ENCODE results near the gene KCNJ14.
A peak's percentile ranks its signal among the peaks of the same experiment; 100 is the strongest.

Gene KCNJ14

GRCh38 chr19:48506138-48506733 is 50.9 kb downstream of the KCNJ14 start:
- Histone ChIP-seq H3K79me2 (ENCODE audit: low read length) (no peaks in the 10 kb centered on the region), H4K20me1 (ENCODE audit: insufficient read depth, low read length) (no peaks in the 10 kb centered on the region), H3K4me2 (ENCODE audit: low read depth, low read length) (no peak overlapping the region), H3K27me3 (replicated peaks; ENCODE audit: insufficient read depth, low read length) (peaks cover 48% of the 10 kb centered on the region), H3K4me1 (ENCODE audit: low read length) (no peaks in the 10 kb centered on the region), H3K4me3 (ENCODE audit: low read length) (no peak overlapping the region), H3K36me3 (replicated peaks; ENCODE audit: insufficient read depth, low read length) (no peaks in the 10 kb centered on the region), H2AFZ (ENCODE audit: low read length) (no peak overlapping the region), H3K9ac (ENCODE audit: low read length) (no peak overlapping the region), H3F3A (ENCODE audit: insufficient read depth, low read length) (no peaks in the 10 kb centered on the region), H3K9me3 (replicated peaks; ENCODE audit: insufficient read depth, low read length) (no peaks in the 10 kb centered on the region), H3K9me2 (replicated peaks; ENCODE audit: insufficient read depth, low read length) (no peaks in the 10 kb centered on the region), H3K27ac (ENCODE audit: low read length) (no peak overlapping the region)
- peak; percentile 69 for DNase-seq
- peak; percentile 47 for TF ChIP-seq CTCF (IDR thresholded peaks at IDR 0.05; ENCODE audit: low read length)
- TF ChIP-seq EZH2phosphoT487 (IDR thresholded peaks at IDR 0.05; ENCODE audit: low read length), result no peak

- TF ChIP-seq EZH2 (optimal IDR thresholded peaks at IDR 0.05; ENCODE audit: low read depth, low read length), result no peak
- Histone ChIP-seq H3K36me3 (replicated peaks; ENCODE audit: insufficient read depth, low read length) (no peaks in the 10 kb centered on the region), H3K9ac (ENCODE audit: low read length) (no peak overlapping the region), H3K9me3 (replicated peaks; ENCODE audit: insufficient read depth, low read length) (no peaks in the 10 kb centered on the region), H2AFZ (ENCODE audit: low read length) (no peak overlapping the region), H3F3A (ENCODE audit: insufficient read depth, low read length) (no peaks in the 10 kb centered on the region), H3K4me3 (ENCODE audit: low read length) (no peak overlapping the region), H4K20me1 (ENCODE audit: insufficient read depth, low read length) (no peaks in the 10 kb centered on the region), H3K79me2 (ENCODE audit: low read length) (no peaks in the 10 kb centered on the region), H3K27ac (ENCODE audit: low read length) (no peak overlapping the region), H3K4me2 (ENCODE audit: low read depth, low read length) (no peak overlapping the region), H3K4me1 (ENCODE audit: low read length) (no peaks in the 10 kb centered on the region), H3K9me2 (replicated peaks; ENCODE audit: insufficient read depth, low read length) (no peaks in the 10 kb centered on the region), H3K27me3 (replicated peaks; ENCODE audit: insufficient read depth, low read length) (peaks cover 60% of the 10 kb centered on the region)
- DNase-seq, result no peak
These were observed 52.6 kb downstream of the KCNJ14 start for GRCh38 chr19:48507911-48508439.

- H3K4me2 ChIP-seq (ENCODE audit: low read depth, low read length), result no peak overlapping the region
- H3K27ac ChIP-seq (ENCODE audit: low read length), result no peak overlapping the region
- no peaks in the 10 kb centered on the region for H4K20me1 ChIP-seq (ENCODE audit: insufficient read depth, low read length)
- H3K9ac ChIP-seq (ENCODE audit: low read length), result no peak overlapping the region
- H3K36me3 ChIP-seq (replicated peaks; ENCODE audit: insufficient read depth, low read length), result no peaks in the 10 kb centered on the region
- H3F3A ChIP-seq (ENCODE audit: insufficient read depth, low read length), result no peaks in the 10 kb centered on the region
- no peaks in the 10 kb centered on the region for H3K79me2 ChIP-seq (ENCODE audit: low read length)
- peaks cover 65% of the 10 kb centered on the region for H3K27me3 ChIP-seq (replicated peaks; ENCODE audit: insufficient read depth, low read length)
- H3K9me2 ChIP-seq (replicated peaks; ENCODE audit: insufficient read depth, low read length), result no peaks in the 10 kb centered on the region
- TF ChIP-seq EZH2phosphoT487 (IDR thresholded peaks at IDR 0.05; ENCODE audit: low read length) (no peak), EZH2 (optimal IDR thresholded peaks at IDR 0.05; ENCODE audit: low read depth, low read length) (no peak)
- H3K9me3 ChIP-seq (replicated peaks; ENCODE audit: insufficient read depth, low read length), result no peaks in the 10 kb centered on the region
- H3K4me1 ChIP-seq (ENCODE audit: low read length), result no peaks in the 10 kb centered on the region
- no peak for DNase-seq
- no peak overlapping the region for H2AFZ ChIP-seq (ENCODE audit: low read length)
- H3K4me3 ChIP-seq (ENCODE audit: low read length), result no peak overlapping the region
These were observed 53.5 kb downstream of the KCNJ14 start for GRCh38 chr19:48508729-48509411.

GRCh38 chr19:48509467-48510194 is 54.3 kb downstream of the KCNJ14 start:
- Histone ChIP-seq H3K4me3 (ENCODE audit: low read length) (no peak overlapping the region), H3K9ac (ENCODE audit: low read length) (no peak overlapping the region), H3K27me3 (replicated peaks; ENCODE audit: insufficient read depth, low read length) (peaks cover 65% of the 10 kb centered on the region), H3F3A (ENCODE audit: insufficient read depth, low read length) (no peaks in the 10 kb centered on the region), H3K36me3 (replicated peaks; ENCODE audit: insufficient read depth, low read length) (no peaks in the 10 kb centered on the region), H3K4me2 (ENCODE audit: low read depth, low read length) (no peak overlapping the region), H3K9me3 (replicated peaks; ENCODE audit: insufficient read depth, low read length) (no peaks in the 10 kb centered on the region), H2AFZ (ENCODE audit: low read length) (no peak overlapping the region), H3K9me2 (replicated peaks; ENCODE audit: insufficient read depth, low read length) (no peaks in the 10 kb centered on the region), H4K20me1 (ENCODE audit: insufficient read depth, low read length) (no peaks in the 10 kb centered on the region), H3K79me2 (ENCODE audit: low read length) (no peaks in the 10 kb centered on the region), H3K27ac (ENCODE audit: low read length) (no peak overlapping the region), H3K4me1 (ENCODE audit: low read length) (no peaks in the 10 kb centered on the region)
- DNase-seq, result no peak
- TF ChIP-seq CTCF (IDR thresholded peaks at IDR 0.05; ENCODE audit: low read length) (no peak), EZH2 (optimal IDR thresholded peaks at IDR 0.05; ENCODE audit: low read depth, low read length) (no peak), EZH2phosphoT487 (IDR thresholded peaks at IDR 0.05; ENCODE audit: low read length) (no peak)
